GM18951 (cell line): ENCODE results near the gene METTL5.
"Not testable (repeated sequence)": the region's sequence is repeated elsewhere in the genome, so short reads cannot be mapped to it uniquely, and the experiment has no call there.

Experiments used
- POLR2A ChIP-seq: IDR thresholded peaks from 4 replicates; pipeline ENCODE4 v1.6.1; 2011; ENCODE audit warnings: mild to moderate bottlenecking; ENCODE audit not compliant: insufficient read length, insufficient read depth; ENCODE audit errors: extremely low read depth
- in situ Hi-C: fragments of 300-500 bp; cut with MboI; formaldehyde crosslinking; loops from one replicate; pipeline ENCODE4 v1.12.0; 2022; ENCODE audit warnings: low sequenced_read_pairs, mixed read lengths, inconsistent platforms; ENCODE audit not compliant: unreplicated experiment

The METTL5 gene

GRCh38 chr2:169845016-169845415 is 20.3 kb upstream of the METTL5 start:
- no peak for TF ChIP-seq POLR2A
- in situ Hi-C loops: no loop called here

DNA sequence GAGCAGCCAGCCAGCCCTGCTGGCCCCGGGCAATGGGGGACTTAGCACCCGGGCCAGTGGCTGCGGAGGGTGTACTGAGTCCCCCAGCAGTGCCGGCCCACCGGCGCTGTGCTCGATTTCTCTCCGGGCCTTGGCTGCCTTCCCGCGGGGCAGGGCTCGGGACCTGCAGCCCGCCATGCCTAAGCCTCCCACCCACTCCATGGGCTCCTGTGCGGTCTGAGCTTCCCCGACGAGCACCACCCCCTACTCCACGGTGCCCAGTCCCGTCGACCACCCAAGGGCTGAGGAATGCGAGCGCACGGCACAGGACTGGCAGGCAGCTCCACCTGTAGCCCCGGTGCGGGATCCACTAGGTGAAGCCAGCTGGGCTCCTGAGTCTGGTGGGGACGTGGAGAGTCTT is 16.9 kb upstream of the METTL5 start:
- in situ Hi-C loops: not testable (repeated sequence)

- TF ChIP-seq POLR2A: no peak
These were observed 16.0 kb upstream of the METTL5 start for GRCh38 chr2:169840747-169841142.

DNA sequence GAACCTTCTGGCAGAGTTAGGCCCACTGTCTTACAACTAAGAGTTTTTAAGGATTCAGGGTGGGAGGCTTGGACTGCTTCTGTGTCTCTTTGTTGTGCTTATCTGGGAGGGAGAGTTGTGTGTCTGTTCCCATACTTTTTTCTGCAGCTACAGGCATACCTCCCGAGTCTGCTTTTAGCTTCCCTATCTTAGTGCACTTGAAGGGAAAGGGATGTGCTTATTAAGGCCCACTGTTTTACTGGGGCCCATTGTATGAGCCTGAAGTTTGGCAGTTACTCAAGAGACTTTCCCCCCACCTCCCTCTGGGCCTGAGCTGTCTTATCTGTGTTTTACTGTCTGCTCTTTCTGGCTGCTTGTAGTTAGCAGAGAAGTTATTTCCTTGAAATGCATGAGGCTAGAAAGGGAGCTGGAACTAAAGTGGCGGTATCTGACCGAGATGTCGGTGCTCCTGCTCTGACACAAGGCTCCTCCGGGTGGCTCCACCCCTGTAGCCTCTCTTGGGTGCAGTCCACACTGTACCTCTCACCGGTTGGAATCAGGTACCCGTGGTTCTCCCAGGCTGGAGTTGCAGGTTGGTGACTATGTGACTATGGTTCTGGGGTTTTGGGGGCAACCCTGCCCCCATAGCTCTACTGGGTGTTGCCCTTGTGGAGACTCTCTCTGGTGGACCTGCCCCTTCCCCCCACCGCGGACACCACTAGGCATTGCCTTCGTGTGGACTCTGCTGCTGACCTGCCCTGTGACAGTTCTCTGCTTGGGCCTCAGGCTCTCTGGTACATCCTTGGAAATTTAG is 15.4 kb upstream of the METTL5 start:
- TF ChIP-seq POLR2A: no peak
- in situ Hi-C loops: no loop called here

More at GRCh38 chr2:169840747-169841142, 16.0 kb upstream of the METTL5 start:
- in situ Hi-C loops: no loop called here

- in situ Hi-C loops: no loop called here
- TF ChIP-seq POLR2A: no peak
These were observed 14.2 kb upstream of the METTL5 start for GRCh38 chr2:169838743-169839489.

DNA sequence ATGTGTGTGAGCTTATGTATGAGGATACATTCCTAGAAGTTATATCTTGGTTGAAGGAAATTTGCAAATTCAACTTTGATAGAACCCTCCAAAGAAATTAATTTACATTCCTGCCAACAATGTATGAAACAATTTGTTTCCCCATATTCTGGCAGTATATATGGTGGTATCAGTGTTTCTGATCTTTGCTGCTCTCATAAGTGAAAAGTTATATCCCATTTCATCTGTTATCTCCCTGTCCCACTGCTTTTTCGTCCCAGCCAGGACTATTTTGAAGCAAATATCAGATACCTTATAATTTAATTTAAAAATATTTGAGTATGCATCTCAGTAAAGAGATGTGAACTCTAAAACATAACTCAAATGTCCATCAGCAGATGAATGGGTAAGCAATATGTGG is 9.7 kb upstream of the METTL5 start:
- no peak for TF ChIP-seq POLR2A

GRCh38 chr2:169828141-169828811 is 3.6 kb upstream of the METTL5 start:
- in situ Hi-C loops: no loop called here
- TF ChIP-seq POLR2A: no peak

More for the DNA sequence above, 9.7 kb upstream of the METTL5 start:
- in situ Hi-C loops: no loop called here

- peak; percentile 87 for TF ChIP-seq POLR2A
- in situ Hi-C loops: no loop called here
These were observed 2.8 kb upstream of the METTL5 start, which contains the start of gene UBR3 for GRCh38 chr2:169827272-169828140. UBR3 (plus strand) TSS chr2:169827454; CDS start chr2:169827508, 54 bp downstream.

DNA sequence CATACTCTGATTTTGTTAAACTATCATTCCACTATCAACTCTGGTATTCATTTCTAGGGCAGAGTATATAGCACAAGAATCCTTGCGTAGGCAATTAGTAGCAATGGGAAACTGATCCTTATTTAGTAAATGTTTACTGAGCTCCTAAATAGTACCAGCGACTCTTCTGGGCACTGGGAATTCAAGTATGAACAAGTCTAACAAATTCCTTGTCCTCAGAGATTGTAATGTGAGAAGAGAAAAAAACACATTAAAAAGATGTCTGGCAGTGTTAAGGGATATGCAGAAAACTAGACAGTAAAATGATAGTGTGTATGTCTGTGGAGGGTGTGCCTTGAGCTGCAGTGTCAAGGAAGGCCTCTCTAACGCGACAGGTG is 721 bp downstream of the METTL5 start:
- no peak for TF ChIP-seq POLR2A
- in situ Hi-C loops: no loop called here

DNA sequence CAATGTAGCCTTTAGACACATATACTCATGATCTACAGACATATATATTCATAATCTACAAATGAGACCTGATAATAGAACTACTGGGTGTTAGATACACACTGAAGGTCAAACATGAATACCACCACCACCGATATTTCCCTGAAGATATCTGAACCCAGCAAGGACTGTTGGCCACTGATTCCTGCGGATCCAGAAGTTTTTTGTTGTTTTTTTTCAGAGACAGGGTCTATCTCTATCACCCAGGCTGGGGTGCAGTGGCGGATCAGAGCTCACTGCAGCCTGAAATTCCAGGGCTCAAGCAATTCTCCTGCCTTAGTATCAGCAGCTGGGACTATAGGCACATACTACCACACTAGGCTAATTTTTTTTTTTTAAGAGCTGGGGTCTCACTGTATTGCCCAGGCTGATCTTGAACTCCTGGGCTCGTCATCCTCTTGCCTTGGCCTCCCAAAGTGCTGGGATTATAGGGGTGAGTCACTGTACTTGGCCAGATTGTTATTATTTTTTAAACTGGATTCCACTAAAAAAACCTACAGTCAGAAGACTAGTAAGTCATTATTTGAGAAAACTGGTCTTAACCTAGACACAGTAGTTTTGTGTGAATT is 1.8 kb downstream of the METTL5 start:
- in situ Hi-C loops: no loop called here
- TF ChIP-seq POLR2A: no peak

- TF ChIP-seq POLR2A: no peak
These were observed 2.7 kb downstream of the METTL5 start for GRCh38 chr2:169822036-169822435.

GRCh38 chr2:169820101-169820500 is 4.6 kb downstream of the METTL5 start:
- in situ Hi-C loops: not testable (repeated sequence)

More at GRCh38 chr2:169822036-169822435, 2.7 kb downstream of the METTL5 start:
- in situ Hi-C loops: no loop called here
